PC-9 (cell line): ENCODE data around the gene CRIP1.

Experiments
- EZH2 ChIP-seq: fragments of 200-600 bp; sonication (generic); IDR thresholded peaks from 2 replicates; pipeline ENCODE4 v1.8.0; 2017; ENCODE audit warnings: antibody characterized with exemption, low read depth
- TF ChIP-seq, protein P1 (sequence below): fragments of 200-600 bp; sonication (generic); conservative IDR thresholded peaks from 2 replicates; pipeline ENCODE4 v1.6.1; 2017; ENCODE audit warnings: mixed run types, antibody characterized with exemption, mild to moderate bottlenecking, moderate library complexity

DNA sequence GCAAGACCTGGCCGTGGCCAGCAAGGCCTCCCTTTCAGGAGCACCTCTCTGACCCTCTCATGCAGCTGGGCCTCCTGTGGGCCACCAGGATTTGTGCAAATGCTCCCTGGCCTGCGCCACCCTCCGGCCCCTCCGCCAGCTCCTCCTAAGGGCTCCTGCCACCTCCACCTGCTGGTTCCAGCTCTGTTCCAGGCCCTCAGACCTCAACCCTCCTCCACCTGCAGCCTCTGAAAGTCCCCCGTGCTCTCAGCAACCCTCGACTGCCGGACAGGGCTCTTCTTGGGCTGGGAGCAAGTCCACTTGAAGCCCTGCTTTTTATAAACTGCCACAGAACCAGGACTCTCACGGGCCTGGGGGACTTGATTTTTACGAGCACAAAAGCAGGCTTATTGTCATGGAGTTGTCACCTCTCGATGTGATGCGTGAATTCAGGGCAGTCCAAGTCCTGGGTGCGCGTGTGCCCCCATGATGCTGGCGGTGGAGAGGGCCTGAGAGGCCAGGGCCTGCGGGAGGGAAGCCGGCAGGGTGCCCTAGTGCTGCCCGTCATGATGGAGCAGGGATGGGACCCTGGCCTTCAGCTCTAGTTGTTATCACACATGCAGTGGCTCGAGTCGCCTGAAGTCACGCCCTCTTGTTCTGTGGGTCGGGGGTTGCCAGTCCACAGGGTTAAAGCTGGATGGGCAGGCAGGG is 13.5 kb downstream of the CRIP1 start:
- TF ChIP-seq, protein P1, sequence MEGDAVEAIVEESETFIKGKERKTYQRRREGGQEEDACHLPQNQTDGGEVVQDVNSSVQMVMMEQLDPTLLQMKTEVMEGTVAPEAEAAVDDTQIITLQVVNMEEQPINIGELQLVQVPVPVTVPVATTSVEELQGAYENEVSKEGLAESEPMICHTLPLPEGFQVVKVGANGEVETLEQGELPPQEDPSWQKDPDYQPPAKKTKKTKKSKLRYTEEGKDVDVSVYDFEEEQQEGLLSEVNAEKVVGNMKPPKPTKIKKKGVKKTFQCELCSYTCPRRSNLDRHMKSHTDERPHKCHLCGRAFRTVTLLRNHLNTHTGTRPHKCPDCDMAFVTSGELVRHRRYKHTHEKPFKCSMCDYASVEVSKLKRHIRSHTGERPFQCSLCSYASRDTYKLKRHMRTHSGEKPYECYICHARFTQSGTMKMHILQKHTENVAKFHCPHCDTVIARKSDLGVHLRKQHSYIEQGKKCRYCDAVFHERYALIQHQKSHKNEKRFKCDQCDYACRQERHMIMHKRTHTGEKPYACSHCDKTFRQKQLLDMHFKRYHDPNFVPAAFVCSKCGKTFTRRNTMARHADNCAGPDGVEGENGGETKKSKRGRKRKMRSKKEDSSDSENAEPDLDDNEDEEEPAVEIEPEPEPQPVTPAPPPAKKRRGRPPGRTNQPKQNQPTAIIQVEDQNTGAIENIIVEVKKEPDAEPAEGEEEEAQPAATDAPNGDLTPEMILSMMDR: no peak
- no peak for TF ChIP-seq EZH2
